HT1080 (cell line): ENCODE data around the gene SPINK13. TPM values are rescaled to one million over a fixed set of nuclear protein-coding genes. Genes with fewer than 3 reads are reported as not detected.
"Not testable (repeated sequence)": the region's sequence is repeated elsewhere in the genome, so short reads cannot be mapped to it uniquely, and the experiment has no call there.

ENCODE experiments used
- DNase-seq: peaks from one replicate; pipeline ENCODE4 v3.0.0-alpha.2; 2015; ENCODE audit warnings: low read depth
- small RNA-seq: library from RNA; depleted of rRNA; stranded (forward); fragments of <200 nt; gene quantifications from one replicate; pipeline ENCODE3, GENCODE V24; 2014
- total RNA-seq: library from RNA; depleted of rRNA; stranded (reverse); fragments of >200 nt; shearing (Covaris generic); gene quantifications from 2 replicates; pipeline ENCODE4 v1.2.3, GENCODE V29; 2014; rRNA removed

Gene SPINK13
- total RNA-seq, 1 experiment from 2014 or later, result not detected

DNA sequence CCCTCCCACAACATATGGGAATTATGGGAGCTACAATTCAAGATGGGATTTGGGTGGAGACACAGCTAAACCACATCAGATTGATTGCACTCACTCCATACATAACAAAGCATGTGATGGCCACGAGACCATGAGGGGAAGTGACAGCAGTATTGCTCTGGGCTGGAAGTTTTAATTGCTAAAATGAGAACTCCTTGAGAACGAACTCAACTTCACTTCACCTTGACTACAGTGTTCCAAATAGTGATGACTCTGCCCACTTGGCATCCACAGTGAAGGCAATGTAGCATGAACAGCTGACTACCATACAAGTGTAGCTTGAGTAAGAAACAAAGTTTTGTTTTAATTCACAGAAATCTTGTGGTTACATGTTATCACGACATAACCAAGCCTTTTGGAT is 42.9 kb downstream of the SPINK13 start:
- no peak for DNase-seq

GRCh38 chr5:148312153-148312552 is 43.6 kb downstream of the SPINK13 start, which contains the start of gene SPINK7:
Gene SPINK7, plus strand, starts transcription at chr5:148312423. Its CDS starts 61 bp downstream, at chr5:148312484.
- DNase-seq, result no peak

DNA sequence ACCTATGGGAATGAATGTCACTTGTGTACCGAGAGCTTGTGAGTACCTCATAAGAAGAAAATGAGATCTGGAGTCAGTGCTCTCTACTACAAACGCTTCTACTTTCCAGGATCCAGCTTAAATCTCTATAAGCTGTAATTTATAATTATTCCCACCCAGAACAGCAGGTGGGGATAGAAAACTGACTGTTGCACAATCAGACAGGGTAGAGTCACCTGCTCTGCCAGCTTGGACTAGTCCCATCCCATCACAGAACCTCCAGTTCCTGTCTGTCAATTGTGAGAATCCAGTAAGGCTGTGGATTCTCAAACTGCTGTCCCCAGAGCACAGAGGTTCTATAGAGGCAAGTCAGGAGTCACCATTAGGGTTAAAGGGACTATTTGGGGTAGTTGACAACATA is 45.6 kb downstream of the SPINK13 start:
- DNase-seq, result no peak

GRCh38 chr5:148314731-148315130 is 46.1 kb downstream of the SPINK13 start:
- no peak for DNase-seq

DNA sequence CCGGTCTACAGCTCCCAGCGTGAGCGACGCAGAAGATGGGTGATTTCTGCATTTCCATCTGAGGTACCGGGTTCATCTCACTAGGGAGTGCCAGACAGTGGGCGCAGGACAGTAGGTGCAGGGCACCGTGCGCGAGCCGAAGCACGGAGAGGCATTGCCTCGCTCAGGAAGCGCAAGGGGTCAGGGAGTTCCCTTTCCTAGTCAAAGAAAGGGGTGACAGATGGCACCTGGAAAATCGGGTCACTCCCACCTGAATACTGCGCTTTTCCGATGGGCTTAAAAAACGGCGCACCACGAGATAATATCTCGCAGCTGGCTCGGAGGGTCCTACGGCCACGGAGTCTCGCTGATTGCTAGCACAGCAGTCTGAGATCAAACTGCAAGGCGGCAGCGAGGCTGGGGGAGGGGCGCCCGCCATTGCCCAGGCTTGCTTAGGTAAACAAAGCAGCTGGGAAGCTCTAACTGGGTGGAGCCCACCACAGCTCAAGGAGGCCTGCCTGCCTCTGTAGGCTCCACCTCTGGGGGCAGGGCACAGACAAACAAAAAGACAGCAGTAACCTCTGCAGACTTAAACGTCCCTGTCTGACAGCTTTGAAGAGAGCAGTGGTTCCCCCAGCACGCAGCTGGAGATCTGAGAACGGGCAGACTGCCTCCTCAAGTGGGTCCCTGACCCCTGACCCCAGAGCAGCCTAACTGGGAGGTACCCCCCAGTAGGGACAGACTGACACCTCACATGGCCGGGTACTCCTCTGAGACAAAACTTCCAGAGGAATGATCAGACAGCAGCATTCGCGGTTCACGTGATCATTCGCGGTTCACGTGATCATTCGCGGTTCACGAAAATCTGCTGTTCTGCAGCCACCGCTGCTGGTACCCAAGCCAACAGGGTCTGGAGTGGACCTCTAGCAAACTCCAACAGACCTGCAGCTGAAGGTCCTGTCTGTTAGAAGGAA is 51.7 kb downstream of the SPINK13 start:
- not testable (repeated sequence) for DNase-seq

- no peak for DNase-seq
These were observed 64.8 kb downstream of the SPINK13 start for GRCh38 chr5:148333262-148333849.

DNA sequence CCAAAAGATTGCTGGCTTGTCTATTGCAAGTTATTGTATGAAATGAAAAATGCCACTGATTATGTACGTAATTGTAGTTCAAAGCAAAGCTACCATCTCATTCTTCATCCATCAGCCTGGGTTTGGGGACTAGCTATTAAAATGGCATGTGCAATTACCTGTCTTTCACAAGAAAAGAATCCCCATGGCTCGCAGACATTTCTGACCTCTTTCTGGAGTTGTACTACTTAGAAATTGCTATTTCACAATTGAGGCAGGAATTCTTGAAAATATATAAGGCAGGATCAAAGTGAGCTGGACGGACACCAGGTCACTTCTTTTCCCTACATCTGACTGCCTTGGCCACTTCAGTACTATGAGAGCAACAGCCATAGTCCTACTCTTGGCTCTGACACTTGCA is 66.7 kb downstream of the SPINK13 start, which contains the start of gene SPINK9:
Gene SPINK9 (plus strand): TSS at position 301 of the 400 bp plus-strand sequence. CDS start 55 bp downstream, at position 356.
- DNase-seq, result no peak

Small RNA genes lying within 50 kb of the gene (small RNA-seq; reads per million reads assigned to genes)
- not detected for gene HMGN1P16

Other genes with a start within 250 kb of the SPINK13 start
- not detected in 2 replicates for gene SPINK5, start 204.8 kb upstream of the SPINK13 start, total RNA-seq
- not detected in 2 replicates for gene SPINK14, start 100.2 kb upstream of the SPINK13 start, total RNA-seq
- gene SPINK6, start 65.8 kb upstream of the SPINK13 start, total RNA-seq, result 1.2 TPM in 1 of 2 replicates, not detected in the other
- not detected in 2 replicates for gene MARCOL, start 30.3 kb upstream of the SPINK13 start, total RNA-seq
- not detected in 2 replicates for gene SPINK7, start 43.6 kb downstream of the SPINK13 start, total RNA-seq
- not detected in 2 replicates for gene SPINK9, start 66.8 kb downstream of the SPINK13 start, total RNA-seq
- gene FBXO38, start 115.2 kb downstream of the SPINK13 start, total RNA-seq, result 32.2 and 35.3 TPM in 2 replicates